Panc1 (cell line): ENCODE data around the gene MIF4GD.

Experiments used
- CTCF ChIP-seq: fragments of 450-650 bp; IDR thresholded peaks from 2 replicates; pipeline ENCODE4 v1.5.1; 2017; ENCODE audit warnings: mild to moderate bottlenecking
- POLR2AphosphoS5 ChIP-seq: IDR thresholded peaks from 2 replicates; pipeline ENCODE4 v1.6.1; 2012; ENCODE audit warnings: mild to moderate bottlenecking, low read depth, low read length, moderate library complexity
- TF ChIP-seq, protein P1 (sequence below), 2 experiments: IDR thresholded peaks; 2 replicates each; pipeline ENCODE4 v1.6.1; 2011 to 2012; ENCODE audit warnings: low read depth in 2 of 2, control low read depth in 1 of 2, low read length in 1 of 2, mild to moderate bottlenecking in 1 of 2, moderate library complexity in 1 of 2; ENCODE audit not compliant: insufficient read depth in 1 of 2

GRCh38 chr17:75273977-75274708 is 3.1 kb upstream of the MIF4GD start:
- TF ChIP-seq POLR2AphosphoS5 (0 out of 2 replicates have a peak, but pooled peaks have one; percentile 5), CTCF (no peak)
- TF ChIP-seq, protein P1, sequence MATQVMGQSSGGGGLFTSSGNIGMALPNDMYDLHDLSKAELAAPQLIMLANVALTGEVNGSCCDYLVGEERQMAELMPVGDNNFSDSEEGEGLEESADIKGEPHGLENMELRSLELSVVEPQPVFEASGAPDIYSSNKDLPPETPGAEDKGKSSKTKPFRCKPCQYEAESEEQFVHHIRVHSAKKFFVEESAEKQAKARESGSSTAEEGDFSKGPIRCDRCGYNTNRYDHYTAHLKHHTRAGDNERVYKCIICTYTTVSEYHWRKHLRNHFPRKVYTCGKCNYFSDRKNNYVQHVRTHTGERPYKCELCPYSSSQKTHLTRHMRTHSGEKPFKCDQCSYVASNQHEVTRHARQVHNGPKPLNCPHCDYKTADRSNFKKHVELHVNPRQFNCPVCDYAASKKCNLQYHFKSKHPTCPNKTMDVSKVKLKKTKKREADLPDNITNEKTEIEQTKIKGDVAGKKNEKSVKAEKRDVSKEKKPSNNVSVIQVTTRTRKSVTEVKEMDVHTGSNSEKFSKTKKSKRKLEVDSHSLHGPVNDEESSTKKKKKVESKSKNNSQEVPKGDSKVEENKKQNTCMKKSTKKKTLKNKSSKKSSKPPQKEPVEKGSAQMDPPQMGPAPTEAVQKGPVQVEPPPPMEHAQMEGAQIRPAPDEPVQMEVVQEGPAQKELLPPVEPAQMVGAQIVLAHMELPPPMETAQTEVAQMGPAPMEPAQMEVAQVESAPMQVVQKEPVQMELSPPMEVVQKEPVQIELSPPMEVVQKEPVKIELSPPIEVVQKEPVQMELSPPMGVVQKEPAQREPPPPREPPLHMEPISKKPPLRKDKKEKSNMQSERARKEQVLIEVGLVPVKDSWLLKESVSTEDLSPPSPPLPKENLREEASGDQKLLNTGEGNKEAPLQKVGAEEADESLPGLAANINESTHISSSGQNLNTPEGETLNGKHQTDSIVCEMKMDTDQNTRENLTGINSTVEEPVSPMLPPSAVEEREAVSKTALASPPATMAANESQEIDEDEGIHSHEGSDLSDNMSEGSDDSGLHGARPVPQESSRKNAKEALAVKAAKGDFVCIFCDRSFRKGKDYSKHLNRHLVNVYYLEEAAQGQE (IDR thresholded peaks at IDR 0.05; ENCODE audit: insufficient read depth in 1 of 2, low read depth in 2 of 2, low read length in 1 of 2) = peak in 1 of 2 experiments; percentile 75; a peak in 3 of 4 replicates
